Measurements from ENCODE around the gene RPA3. TPM values are rescaled to one million over a fixed set of nuclear protein-coding genes. Genes with fewer than 3 reads are reported as not detected.

RPA3 gene
- total RNA-seq, 2 experiments from 2014 or later: 32.9 to 36.5 TPM

DNA sequence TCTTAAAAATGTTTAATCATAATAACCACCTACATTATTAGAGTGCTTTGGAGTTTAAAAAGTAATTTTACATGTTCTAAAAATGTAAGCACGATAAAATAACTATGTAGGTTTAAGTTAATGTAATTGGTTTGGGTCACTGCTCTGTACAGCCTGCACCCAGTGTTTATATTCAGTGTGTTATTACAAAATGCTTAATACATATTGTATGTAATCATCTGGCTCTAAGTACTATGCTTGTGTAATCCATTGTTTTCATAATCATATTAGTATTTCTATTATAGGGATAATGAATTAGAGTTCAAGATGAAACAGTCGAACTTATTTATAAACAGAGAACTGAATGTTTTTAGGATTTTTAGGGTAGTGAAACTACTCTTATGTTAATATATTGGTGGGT lies 13.1 kb downstream of the RPA3 start:
- intact Hi-C loops (cut with DNase I, micrococcal nuclease): no loop called here
- Histone ChIP-seq H3K4me3 (ENCODE audit: low read length) (no peak overlapping the region), H3K27me3 (ENCODE audit: control insufficient read depth in 1 of 2, insufficient read depth in 2 of 2, low read length in 2 of 2) (no peaks in the 10 kb centered on the region), H3K4me1 (ENCODE audit: insufficient read depth, low read length) (no peaks in the 10 kb centered on the region), H3K9me3 (ENCODE audit: control insufficient read depth in 1 of 2, insufficient read depth in 1 of 2, low read length in 2 of 2) (no peaks in the 10 kb centered on the region), H3K36me3 (ENCODE audit: insufficient read depth, low read length) (no peaks in the 10 kb centered on the region), H3K27ac (ENCODE audit: low read depth in 1 of 2, low read length in 2 of 2) (no peak overlapping the region)
- peaks cover 30% of the 10 kb centered on the region for H3K4me1 Mint-ChIP-seq (ENCODE audit: low read depth)
- no peak overlapping the region for H3K27ac Mint-ChIP-seq
- H3K36me3 Mint-ChIP-seq (ENCODE audit: low read depth): peaks cover 9% of the 10 kb centered on the region
- DNase-seq: no peak
- H3K9me3 Mint-ChIP-seq: no peaks in the 10 kb centered on the region
- no peak overlapping the region for H3K4me3 Mint-ChIP-seq
- CTCF ChIA-PET: no interaction called here
- no peaks in the 10 kb centered on the region for H3K27me3 Mint-ChIP-seq
- ATAC-seq (ENCODE audit: poor library complexity): no peak
- no peak for TF ChIP-seq CTCF (IDR thresholded peaks at IDR 0.05)
- POLR2A ChIA-PET: no interaction called here

DNA sequence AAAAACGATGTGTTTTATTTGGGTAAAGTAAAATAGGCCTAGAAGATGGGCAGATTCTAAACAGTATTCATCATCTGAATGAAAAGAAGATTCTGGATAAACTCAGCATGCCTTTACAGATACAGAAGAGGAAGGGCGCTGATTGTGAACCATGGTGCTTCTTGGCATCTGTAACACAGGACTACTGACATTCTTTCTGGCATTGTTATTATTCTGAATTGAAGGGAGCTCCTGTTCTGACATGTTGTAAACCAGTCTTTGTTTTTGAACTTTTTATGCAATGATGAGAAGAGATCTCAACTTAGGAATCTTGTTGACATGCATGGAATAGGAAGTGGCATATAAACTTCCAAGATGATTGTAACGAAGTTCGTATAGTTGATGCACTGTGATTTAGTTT lies 13.5 kb downstream of the RPA3 start:
- H3K27me3 ChIP-seq (ENCODE audit: control insufficient read depth in 1 of 2, insufficient read depth in 2 of 2, low read length in 2 of 2): no peaks in the 10 kb centered on the region
- peaks cover 33% of the 10 kb centered on the region for H3K4me1 Mint-ChIP-seq (ENCODE audit: low read depth)
- no peaks in the 10 kb centered on the region for H3K4me1 ChIP-seq (ENCODE audit: insufficient read depth, low read length)
- no peaks in the 10 kb centered on the region for H3K27me3 Mint-ChIP-seq
- no peak overlapping the region for H3K4me3 ChIP-seq (ENCODE audit: low read length)
- no peaks in the 10 kb centered on the region for H3K9me3 ChIP-seq (ENCODE audit: control insufficient read depth in 1 of 2, insufficient read depth in 1 of 2, low read length in 2 of 2)
- POLR2A ChIA-PET: no interaction called here
- H3K4me3 Mint-ChIP-seq: no peak overlapping the region
- no peak for ATAC-seq (ENCODE audit: poor library complexity)
- TF ChIP-seq CTCF (IDR thresholded peaks at IDR 0.05): no peak
- intact Hi-C loops (cut with DNase I, micrococcal nuclease): no loop called here
- no peaks in the 10 kb centered on the region for H3K36me3 ChIP-seq (ENCODE audit: insufficient read depth, low read length)
- peaks cover 11% of the 10 kb centered on the region for H3K36me3 Mint-ChIP-seq (ENCODE audit: low read depth)
- DNase-seq: no peak
- no peak overlapping the region for H3K27ac ChIP-seq (ENCODE audit: low read depth in 1 of 2, low read length in 2 of 2)
- CTCF ChIA-PET: no interaction called here
- no peak overlapping the region for H3K27ac Mint-ChIP-seq
- H3K9me3 Mint-ChIP-seq: no peaks in the 10 kb centered on the region

- Mint-ChIP-seq H3K4me3 (no peak overlapping the region), H3K27ac (no peak overlapping the region), H3K27me3 (no peaks in the 10 kb centered on the region), H3K4me1 (ENCODE audit: low read depth) (peaks cover 31% of the 10 kb centered on the region), H3K9me3 (no peaks in the 10 kb centered on the region), H3K36me3 (ENCODE audit: low read depth) (peaks cover 14% of the 10 kb centered on the region)
- no peaks in the 10 kb centered on the region for H3K27me3 ChIP-seq (ENCODE audit: control insufficient read depth in 1 of 2, insufficient read depth in 2 of 2, low read length in 2 of 2)
- ChIA-PET CTCF (no interaction called here), POLR2A (interaction anchor here (0.5 kb wide), 1 partner anchor 57 kb away, joined by 4 read pairs; no protein-coding TSS in a partner anchor)
- H3K4me3 ChIP-seq (ENCODE audit: low read length): no peak overlapping the region
- DNase-seq (no peak), ATAC-seq (ENCODE audit: poor library complexity) (no peak)
- H3K36me3 ChIP-seq (ENCODE audit: insufficient read depth, low read length): no peaks in the 10 kb centered on the region
- TF ChIP-seq CTCF (IDR thresholded peaks at IDR 0.05): no peak
- no peak overlapping the region for H3K27ac ChIP-seq (ENCODE audit: low read depth in 1 of 2, low read length in 2 of 2)
- intact Hi-C loops (cut with DNase I, micrococcal nuclease): no loop called here
- H3K4me1 ChIP-seq (ENCODE audit: insufficient read depth, low read length): peaks cover 3% of the 10 kb centered on the region
- no peaks in the 10 kb centered on the region for H3K9me3 ChIP-seq (ENCODE audit: control insufficient read depth in 1 of 2, insufficient read depth in 1 of 2, low read length in 2 of 2)
These were observed 15.0 kb downstream of the RPA3 start for GRCh38 chr7:7703427-7703826.

Measured in CD4-positive, alpha-beta T cell (primary cell).